NCI-H2171 (cell line): ENCODE results near the gene DCHS1.

ENCODE experiments used
- DNase-seq: peaks from one replicate; lab custom pipeline; 2025; lab: John Stamatoyannopoulos, UW

Gene DCHS1

DNA sequence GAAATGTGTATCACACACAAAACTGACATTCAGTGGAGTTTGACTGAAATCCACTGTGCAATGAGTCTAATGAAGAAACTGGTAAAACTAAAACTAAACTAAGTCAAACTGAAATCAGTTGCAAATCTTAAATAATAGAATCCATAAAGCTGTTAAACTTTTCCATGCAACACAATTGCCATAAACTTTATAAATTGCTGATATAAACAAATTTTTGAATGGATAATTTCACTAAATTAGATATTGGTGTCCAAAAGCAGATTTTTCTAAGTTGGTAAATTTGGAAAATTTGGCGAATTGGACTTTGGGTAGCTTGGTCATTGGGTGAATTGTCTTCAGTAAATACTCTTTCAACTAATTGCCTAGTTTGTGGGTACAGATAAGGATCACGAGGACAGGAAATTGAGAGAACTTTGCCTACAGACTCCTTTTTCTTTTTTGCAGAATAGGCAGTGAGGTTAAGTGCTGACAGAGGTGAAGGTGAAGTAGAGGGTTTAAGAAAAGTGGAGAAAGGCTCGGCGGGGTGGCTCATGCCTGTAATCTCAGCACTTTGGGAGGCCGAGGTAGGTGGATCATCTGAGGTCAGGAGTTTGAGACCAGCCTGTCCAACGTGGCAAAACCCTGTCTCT is 14.7 kb upstream of the DCHS1 start:
- no peak for DNase-seq

- DNase-seq: no peak
Measured at GRCh38 chr11:6667733-6668374, 12.2 kb upstream of the DCHS1 start.

- DNase-seq: no peak
Measured at GRCh38 chr11:6666302-6667183, 10.9 kb upstream of the DCHS1 start.

- no peak for DNase-seq
Measured at GRCh38 chr11:6664551-6664950, 8.9 kb upstream of the DCHS1 start.

DNA sequence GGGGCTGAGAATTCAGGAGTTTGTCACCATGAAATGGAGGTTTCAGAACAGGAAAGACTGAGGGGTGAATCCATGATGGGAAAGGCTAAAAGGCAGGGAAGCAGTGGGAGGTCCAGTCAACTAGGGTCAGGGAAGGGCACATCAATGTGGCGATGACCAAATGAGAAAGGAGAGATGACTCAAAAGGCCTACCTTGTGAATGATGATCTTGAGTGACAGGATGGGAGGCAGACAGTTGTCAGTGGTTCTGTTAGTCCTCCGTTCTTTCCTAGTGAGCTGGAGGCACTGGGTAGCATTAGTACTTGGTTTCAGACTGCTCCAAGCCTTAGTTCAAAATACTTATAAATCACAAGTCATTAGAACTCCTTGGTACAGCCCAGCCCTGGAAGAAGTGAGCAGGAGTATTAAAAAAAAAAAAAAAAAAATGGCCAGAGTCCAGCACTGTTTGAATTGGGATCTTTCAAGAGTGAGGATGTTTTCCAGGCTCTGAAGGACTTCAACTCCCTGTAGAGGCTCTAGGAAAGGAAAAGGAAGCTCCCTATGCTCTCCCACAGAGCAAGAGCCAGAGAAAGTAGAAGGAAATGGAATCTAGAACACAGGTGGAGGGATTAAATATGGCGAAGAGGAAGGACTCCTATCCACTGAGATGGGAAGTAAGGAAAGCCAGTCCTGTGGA is 8.3 kb upstream of the DCHS1 start:
- DNase-seq: no peak

- no peak for DNase-seq
Measured at GRCh38 chr11:6660712-6661111, 5.1 kb upstream of the DCHS1 start.

DNA sequence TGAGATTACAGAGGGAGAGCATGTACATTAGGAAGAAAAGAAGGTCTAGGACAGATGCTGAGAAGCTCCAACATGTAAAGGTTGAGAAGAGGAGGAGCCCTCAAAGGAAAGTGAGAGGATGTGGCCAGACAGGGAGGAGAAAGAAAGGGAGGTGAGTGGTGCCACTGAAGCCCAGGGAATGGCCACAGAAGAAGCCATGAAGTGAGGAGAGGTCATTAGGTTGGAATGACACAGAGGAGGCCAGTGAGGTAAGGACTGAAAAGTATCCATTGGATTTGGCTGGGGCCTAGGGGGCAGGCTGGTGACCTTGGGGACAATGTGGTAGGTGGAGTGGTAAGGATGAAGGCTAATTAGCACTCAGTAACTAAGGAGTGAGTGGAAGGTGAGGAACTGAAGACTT is 3.0 kb upstream of the DCHS1 start:
- no peak for DNase-seq

GRCh38 chr11:6657346-6657745 is 1.7 kb upstream of the DCHS1 start:
- DNase-seq: no peak

GRCh38 chr11:6656936-6657335 is 1.3 kb upstream of the DCHS1 start:
- no peak for DNase-seq

DNA sequence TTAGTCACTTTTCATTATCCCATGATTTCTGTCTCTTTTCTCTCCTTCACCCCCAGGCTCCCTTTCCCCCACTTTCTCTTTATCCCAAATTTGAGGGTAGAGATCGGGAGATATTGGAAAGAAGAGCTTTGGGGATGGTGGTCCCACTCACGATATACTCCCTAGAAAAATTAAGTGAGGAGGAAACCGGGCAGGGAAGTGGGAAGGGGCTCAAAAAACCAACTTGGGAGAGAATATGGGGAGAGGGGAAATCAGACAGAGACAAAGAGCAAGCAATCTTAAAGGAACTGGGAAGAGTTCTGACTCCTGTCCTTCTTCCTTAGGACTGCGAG is 941 bp upstream of the DCHS1 start:
- no peak for DNase-seq

GRCh38 chr11:6655020-6655789 is 404 bp downstream of the DCHS1 start:
- no peak for DNase-seq

- no peak for DNase-seq
Measured at GRCh38 chr11:6654281-6655019, 1.2 kb downstream of the DCHS1 start.

DNA sequence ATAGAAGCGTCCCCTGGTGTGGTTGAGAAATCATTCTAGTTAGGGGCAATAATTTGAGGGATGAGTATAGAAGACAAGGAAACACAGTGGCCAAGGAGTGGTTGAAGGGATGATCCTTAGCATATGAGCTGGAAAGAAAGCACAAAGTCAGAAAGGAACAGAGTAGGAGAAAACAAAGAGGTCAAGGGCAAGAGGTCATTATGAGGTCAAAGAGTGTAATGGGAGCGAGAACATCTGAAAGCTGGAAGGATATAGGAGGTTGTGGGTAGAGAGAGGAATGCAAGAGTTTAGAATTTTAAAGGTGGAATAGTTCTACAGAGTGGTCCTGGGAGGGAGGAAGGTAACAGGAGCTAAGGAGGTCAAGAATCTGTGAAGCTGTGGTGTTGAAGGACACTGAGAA is 2.0 kb downstream of the DCHS1 start:
- DNase-seq: no peak

GRCh38 chr11:6653097-6653496 is 2.5 kb downstream of the DCHS1 start:
- no peak for DNase-seq

GRCh38 chr11:6652182-6652581 is 3.4 kb downstream of the DCHS1 start:
- no peak for DNase-seq

DNA sequence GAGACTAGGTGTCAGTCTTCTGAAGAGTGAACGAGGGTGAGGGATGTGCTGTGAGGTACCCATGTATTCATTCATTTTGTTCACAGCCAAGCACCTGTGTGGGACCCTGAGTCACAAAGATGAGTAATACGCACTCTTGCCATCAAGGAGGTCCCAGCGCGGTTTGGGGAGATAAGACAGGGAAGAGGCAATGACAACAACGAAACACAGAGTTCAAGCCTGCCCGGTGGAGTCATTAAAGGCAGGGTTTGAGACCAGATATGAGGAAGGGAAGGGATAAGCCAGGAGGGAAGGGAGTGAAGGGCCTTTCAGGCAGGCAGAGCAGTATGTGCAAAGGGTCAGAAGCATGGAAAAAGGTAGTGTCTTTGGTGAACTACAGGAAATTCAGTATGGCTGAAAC is 4.6 kb downstream of the DCHS1 start:
- no peak for DNase-seq

- DNase-seq: no peak
Measured at GRCh38 chr11:6650104-6650503, 5.5 kb downstream of the DCHS1 start.

DNA sequence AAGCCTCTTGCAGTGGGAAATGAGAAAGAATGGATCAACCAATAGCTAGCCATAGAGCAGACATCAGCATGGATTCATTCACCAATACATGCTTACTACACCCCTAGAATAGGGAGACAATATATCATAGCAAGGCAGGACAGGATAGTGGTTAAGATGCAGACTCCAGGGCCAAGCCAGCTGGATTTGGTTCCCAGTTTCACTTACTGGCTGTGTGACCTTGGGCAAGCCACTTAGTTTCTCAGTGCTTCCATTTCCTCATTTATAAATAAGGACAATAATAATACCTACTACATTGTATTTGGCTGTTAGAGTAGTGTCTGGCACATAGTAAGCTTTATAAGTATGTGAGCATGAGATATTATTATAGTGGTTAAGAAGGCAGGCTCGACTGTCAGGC is 7.1 kb downstream of the DCHS1 start:
- DNase-seq: no peak

GRCh38 chr11:6647836-6648235 is 7.8 kb downstream of the DCHS1 start:
- no peak for DNase-seq

DNA sequence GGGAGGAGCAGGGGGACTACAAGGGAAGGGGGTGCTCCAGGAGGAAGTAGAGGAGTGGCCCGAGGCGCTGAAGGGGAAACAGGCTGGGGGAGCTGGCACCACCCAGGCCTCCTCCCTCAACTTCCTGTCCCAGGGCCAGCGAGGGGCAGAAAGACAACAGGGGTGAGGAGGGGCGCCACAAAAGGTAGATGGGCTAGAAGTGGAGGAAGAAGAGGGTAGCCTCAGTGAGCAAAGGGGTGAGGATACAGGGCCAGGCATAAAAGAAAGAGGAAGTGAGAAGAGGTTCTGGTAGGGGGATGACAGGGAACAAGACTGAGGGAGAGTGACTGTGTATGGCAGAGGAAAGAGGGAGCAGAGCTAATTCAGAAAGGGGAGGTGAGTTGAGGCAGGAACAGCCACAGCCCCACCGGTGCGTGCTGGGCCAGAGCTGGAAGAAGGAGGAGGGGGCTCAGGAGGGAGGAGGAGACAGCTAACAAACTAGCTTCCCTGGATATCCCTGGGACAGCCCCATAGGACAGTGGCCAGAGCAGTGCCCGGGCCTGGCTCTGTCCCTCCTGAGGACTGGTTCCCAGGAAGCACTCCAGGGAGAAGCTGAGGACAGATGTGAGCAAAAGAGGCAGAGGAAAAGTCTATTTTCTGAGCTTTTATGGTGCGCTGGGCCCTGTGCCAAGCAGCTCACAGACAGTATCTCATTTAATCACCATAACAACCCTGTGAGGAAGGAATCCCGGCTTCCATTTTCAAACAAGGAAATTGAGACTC is 8.5 kb downstream of the DCHS1 start:
- DNase-seq: no peak

- DNase-seq: no peak
Measured at GRCh38 chr11:6646576-6646917, 9.1 kb downstream of the DCHS1 start.
